ENCODE data around the gene MKNK2. TPM values are rescaled to one million over a fixed set of nuclear protein-coding genes. Genes with fewer than 3 reads are reported as not detected.

The MKNK2 gene
- total and polyA plus RNA-seq, 3 donors from 2014 or later = 76.5 to 103 (median 93.0) TPM

GRCh38 chr19:2072757-2073551 is 21.9 kb upstream of the MKNK2 start:
- Histone ChIP-seq H3K4me3 (no peak overlapping the region), H3K27me3 (no peaks in the 10 kb centered on the region), H3K4me1 (peaks cover 23% of the 10 kb centered on the region), H3K9me3 (no peaks in the 10 kb centered on the region), H3K36me3 (ENCODE audit: low read depth, missing control alignments) (no peaks in the 10 kb centered on the region), H3K27ac (no peak overlapping the region)
- 91% methylated on average over 22 to 32 of the region's 32 CpGs for WGBS, 2 donors
- no peak for DNase-seq
- TF ChIP-seq, protein P1, sequence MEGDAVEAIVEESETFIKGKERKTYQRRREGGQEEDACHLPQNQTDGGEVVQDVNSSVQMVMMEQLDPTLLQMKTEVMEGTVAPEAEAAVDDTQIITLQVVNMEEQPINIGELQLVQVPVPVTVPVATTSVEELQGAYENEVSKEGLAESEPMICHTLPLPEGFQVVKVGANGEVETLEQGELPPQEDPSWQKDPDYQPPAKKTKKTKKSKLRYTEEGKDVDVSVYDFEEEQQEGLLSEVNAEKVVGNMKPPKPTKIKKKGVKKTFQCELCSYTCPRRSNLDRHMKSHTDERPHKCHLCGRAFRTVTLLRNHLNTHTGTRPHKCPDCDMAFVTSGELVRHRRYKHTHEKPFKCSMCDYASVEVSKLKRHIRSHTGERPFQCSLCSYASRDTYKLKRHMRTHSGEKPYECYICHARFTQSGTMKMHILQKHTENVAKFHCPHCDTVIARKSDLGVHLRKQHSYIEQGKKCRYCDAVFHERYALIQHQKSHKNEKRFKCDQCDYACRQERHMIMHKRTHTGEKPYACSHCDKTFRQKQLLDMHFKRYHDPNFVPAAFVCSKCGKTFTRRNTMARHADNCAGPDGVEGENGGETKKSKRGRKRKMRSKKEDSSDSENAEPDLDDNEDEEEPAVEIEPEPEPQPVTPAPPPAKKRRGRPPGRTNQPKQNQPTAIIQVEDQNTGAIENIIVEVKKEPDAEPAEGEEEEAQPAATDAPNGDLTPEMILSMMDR (IDR thresholded peaks at IDR 0.05) = no peak
- TF ChIP-seq POLR2A (IDR thresholded peaks at IDR 0.05) = no peak
- intact Hi-C loops (cut with DNase I; ENCODE audit: low total_unique reads) = loop anchor here (10.0 kb wide), 1 partner anchor 48 kb away; no protein-coding TSS in a partner anchor

- no peaks in the 10 kb centered on the region for H3K9me3 ChIP-seq
- H3K27ac ChIP-seq = peak overlapping the region; percentile 64 to 71
- WGBS, 2 donors = 54 to 69% methylated on average over 16 to 19 of the region's 19 CpGs
- TF ChIP-seq, protein P1 (IDR thresholded peaks at IDR 0.05) = no peak
- TF ChIP-seq POLR2A (IDR thresholded peaks at IDR 0.05) = no peak
- no peaks in the 10 kb centered on the region for H3K27me3 ChIP-seq
- peaks cover 23% of the 10 kb centered on the region for H3K4me1 ChIP-seq
- no peak for DNase-seq
- H3K36me3 ChIP-seq (ENCODE audit: low read depth, missing control alignments) = no peaks in the 10 kb centered on the region
- no peak overlapping the region for H3K4me3 ChIP-seq
- intact Hi-C loops (cut with DNase I; ENCODE audit: low total_unique reads) = loop anchor here (10.0 kb wide), 1 partner anchor 46 kb away; no protein-coding TSS in a partner anchor
These were observed 20.1 kb upstream of the MKNK2 start for GRCh38 chr19:2070986-2071673.

DNA sequence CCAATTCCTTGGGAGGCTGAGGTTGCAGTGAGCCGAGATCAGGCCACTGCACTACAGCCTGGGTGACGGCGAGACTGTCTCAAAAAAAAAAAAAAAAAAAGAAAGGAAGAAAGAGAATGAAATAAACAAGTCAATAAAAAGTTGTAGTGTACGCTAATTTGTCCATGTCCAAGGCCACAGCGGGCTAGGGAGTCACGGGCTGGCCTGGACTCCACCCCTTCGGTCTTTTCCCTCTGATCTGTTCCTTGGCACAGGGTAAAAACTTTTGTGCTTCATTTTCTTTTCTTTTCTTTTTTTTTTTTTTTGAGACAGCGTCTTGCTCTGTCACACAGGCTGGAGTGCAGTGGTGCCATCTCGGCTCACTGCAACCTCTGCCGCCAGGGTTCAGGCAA is 19.4 kb upstream of the MKNK2 start:
- Histone ChIP-seq H3K36me3 (ENCODE audit: low read depth, missing control alignments) (no peaks in the 10 kb centered on the region), H3K9me3 (no peaks in the 10 kb centered on the region), H3K27ac (peak overlapping the region; percentile 64 to 71), H3K4me3 (no peak overlapping the region), H3K27me3 (no peaks in the 10 kb centered on the region), H3K4me1 (peaks cover 25% of the 10 kb centered on the region)
- TF ChIP-seq, protein P1 (IDR thresholded peaks at IDR 0.05) = no peak
- no peak for TF ChIP-seq POLR2A (IDR thresholded peaks at IDR 0.05)
- WGBS, 2 donors = 39 to 64% methylated on average over 10 of the region's 10 CpGs
- peak; percentile 78 for DNase-seq
- intact Hi-C loops (cut with DNase I; ENCODE audit: low total_unique reads) = loop anchor here (10.0 kb wide), 1 partner anchor 46 kb away; no protein-coding TSS in a partner anchor

GRCh38 chr19:2064788-2065524 is 13.9 kb upstream of the MKNK2 start:
- H3K4me3 ChIP-seq = no peak overlapping the region
- TF ChIP-seq, protein P1 (IDR thresholded peaks at IDR 0.05) = peak in 1 of 3 experiments; percentile 26
- no peak for TF ChIP-seq POLR2A (IDR thresholded peaks at IDR 0.05)
- DNase-seq = peak; percentile 67
- peak overlapping the region; percentile 81 to 94 for H3K27ac ChIP-seq
- H3K27me3 ChIP-seq = no peaks in the 10 kb centered on the region
- no peaks in the 10 kb centered on the region for H3K36me3 ChIP-seq (ENCODE audit: low read depth, missing control alignments)
- no peaks in the 10 kb centered on the region for H3K9me3 ChIP-seq
- intact Hi-C loops (cut with DNase I; ENCODE audit: low total_unique reads) = no loop called here
- WGBS, 2 donors = 49 to 64% methylated on average over 25 to 38 of the region's 38 CpGs
- peaks cover 46% of the 10 kb centered on the region for H3K4me1 ChIP-seq
